Stimulated activated CD8-positive, alpha-beta memory T cell treated with anti-CD3 and anti-CD28 coated beads, Interleukin-12 subunit alpha, Interleukin-12 subunit beta, amount 100 ng/mL, for 4 hours (primary cell): ENCODE measurements around the gene CALM3.
"Not testable (repeated sequence)": the region's sequence is repeated elsewhere in the genome, so short reads cannot be mapped to it uniquely, and the experiment has no call there.

ENCODE experiments used
- DNase-seq: peaks from one replicate; pipeline ENCODE4 v3.0.0-alpha.2; 2020; ENCODE audit warnings: low read depth

Gene CALM3

GRCh38 chr19:46601318-46602224 lies at the start of gene CALM3:
CALM3 (plus strand) TSS chr19:46601330; CDS start chr19:46601435, 105 bp downstream.
- DNase-seq, result no peak

GRCh38 chr19:46552891-46553290 lies 48.2 kb upstream of the CALM3 start:
- no peak for DNase-seq

- DNase-seq, result no peak
Observed at GRCh38 chr19:46554161-46554560, 47.0 kb upstream of the CALM3 start.

GRCh38 chr19:46555628-46556280 lies 45.4 kb upstream of the CALM3 start:
- DNase-seq, result no peak

GRCh38 chr19:46556471-46556870 lies 44.7 kb upstream of the CALM3 start:
- not testable (repeated sequence) for DNase-seq

- DNase-seq, result no peak
Observed at GRCh38 chr19:46559203-46559602, 41.9 kb upstream of the CALM3 start.

GRCh38 chr19:46559675-46560074 lies 41.5 kb upstream of the CALM3 start:
- not testable (repeated sequence) for DNase-seq

GRCh38 chr19:46564701-46565100 lies 36.4 kb upstream of the CALM3 start:
- no peak for DNase-seq

GRCh38 chr19:46571495-46571894 lies 29.6 kb upstream of the CALM3 start:
- DNase-seq, result no peak

GRCh38 chr19:46573679-46574498 lies 27.2 kb upstream of the CALM3 start:
- DNase-seq, result no peak

- DNase-seq, result peak; percentile 3
Observed at GRCh38 chr19:46574533-46574932, 26.6 kb upstream of the CALM3 start.

- no peak for DNase-seq
Observed at GRCh38 chr19:46578450-46578849, 22.7 kb upstream of the CALM3 start.

- DNase-seq, result peak; percentile 10
Observed at GRCh38 chr19:46579361-46579879, 21.7 kb upstream of the CALM3 start.

GRCh38 chr19:46580247-46580646 lies 20.9 kb upstream of the CALM3 start:
- no peak for DNase-seq

GRCh38 chr19:46585539-46585938 lies 15.6 kb upstream of the CALM3 start:
- DNase-seq, result no peak

- no peak for DNase-seq
Observed at GRCh38 chr19:46586294-46586693, 14.8 kb upstream of the CALM3 start.

GRCh38 chr19:46587861-46588260 lies 13.3 kb upstream of the CALM3 start:
- no peak for DNase-seq

GRCh38 chr19:46591254-46591653 lies 9.9 kb upstream of the CALM3 start:
- no peak for DNase-seq

- no peak for DNase-seq
Observed at GRCh38 chr19:46591870-46592269, 9.3 kb upstream of the CALM3 start.

GRCh38 chr19:46596008-46596407 lies 5.1 kb upstream of the CALM3 start:
- DNase-seq, result no peak

- no peak for DNase-seq
Observed at GRCh38 chr19:46598372-46598917, 2.7 kb upstream of the CALM3 start.
